ENCODE results near the gene UMOD.
"Not testable (repeated sequence)": the region's sequence is repeated elsewhere in the genome, so short reads cannot be mapped to it uniquely, and the experiment has no call there.

The UMOD gene

GRCh38 chr16:20314575-20314974 is 37.9 kb downstream of the UMOD start:
- TF ChIP-seq CTCF (conservative IDR thresholded peaks at IDR 0.05), result no peak
- no peak for TF ChIP-seq ZFX (IDR thresholded peaks at IDR 0.05)

GRCh38 chr16:20313741-20314140 is 38.8 kb downstream of the UMOD start:
- no peak overlapping the region for H3K27ac ChIP-seq
- no peak for TF ChIP-seq ZFX (IDR thresholded peaks at IDR 0.05)
- no peak for TF ChIP-seq CTCF (conservative IDR thresholded peaks at IDR 0.05)

More at GRCh38 chr16:20314575-20314974, 37.9 kb downstream of the UMOD start:
- no peak overlapping the region for H3K27ac ChIP-seq

- H3K27ac ChIP-seq, result not testable (repeated sequence)
Observed at GRCh38 chr16:20312536-20313095, 39.9 kb downstream of the UMOD start.

GRCh38 chr16:20311548-20311947 is 41.0 kb downstream of the UMOD start:
- TF ChIP-seq ZFX (IDR thresholded peaks at IDR 0.05), result no peak
- no peak for TF ChIP-seq CTCF (conservative IDR thresholded peaks at IDR 0.05)

GRCh38 chr16:20310421-20311395 is 41.8 kb downstream of the UMOD start:
- no peak overlapping the region for H3K27ac ChIP-seq
- TF ChIP-seq CTCF (conservative IDR thresholded peaks at IDR 0.05), result no peak
- TF ChIP-seq ZFX (IDR thresholded peaks at IDR 0.05), result no peak

More at GRCh38 chr16:20311548-20311947, 41.0 kb downstream of the UMOD start:
- H3K27ac ChIP-seq, result no peak overlapping the region

GRCh38 chr16:20309786-20310185 is 42.7 kb downstream of the UMOD start:
- H3K27ac ChIP-seq, result no peak overlapping the region
- no peak for TF ChIP-seq CTCF (conservative IDR thresholded peaks at IDR 0.05)
- TF ChIP-seq ZFX (IDR thresholded peaks at IDR 0.05), result no peak

- TF ChIP-seq ZFX (IDR thresholded peaks at IDR 0.05) (no peak), CTCF (conservative IDR thresholded peaks at IDR 0.05) (no peak)
- no peak overlapping the region for H3K27ac ChIP-seq
Observed at GRCh38 chr16:20308801-20309590, 43.5 kb downstream of the UMOD start.

Measured in C4-2B (cell line).